ENCODE measurements around the gene DPF3.

Gene DPF3

DNA sequence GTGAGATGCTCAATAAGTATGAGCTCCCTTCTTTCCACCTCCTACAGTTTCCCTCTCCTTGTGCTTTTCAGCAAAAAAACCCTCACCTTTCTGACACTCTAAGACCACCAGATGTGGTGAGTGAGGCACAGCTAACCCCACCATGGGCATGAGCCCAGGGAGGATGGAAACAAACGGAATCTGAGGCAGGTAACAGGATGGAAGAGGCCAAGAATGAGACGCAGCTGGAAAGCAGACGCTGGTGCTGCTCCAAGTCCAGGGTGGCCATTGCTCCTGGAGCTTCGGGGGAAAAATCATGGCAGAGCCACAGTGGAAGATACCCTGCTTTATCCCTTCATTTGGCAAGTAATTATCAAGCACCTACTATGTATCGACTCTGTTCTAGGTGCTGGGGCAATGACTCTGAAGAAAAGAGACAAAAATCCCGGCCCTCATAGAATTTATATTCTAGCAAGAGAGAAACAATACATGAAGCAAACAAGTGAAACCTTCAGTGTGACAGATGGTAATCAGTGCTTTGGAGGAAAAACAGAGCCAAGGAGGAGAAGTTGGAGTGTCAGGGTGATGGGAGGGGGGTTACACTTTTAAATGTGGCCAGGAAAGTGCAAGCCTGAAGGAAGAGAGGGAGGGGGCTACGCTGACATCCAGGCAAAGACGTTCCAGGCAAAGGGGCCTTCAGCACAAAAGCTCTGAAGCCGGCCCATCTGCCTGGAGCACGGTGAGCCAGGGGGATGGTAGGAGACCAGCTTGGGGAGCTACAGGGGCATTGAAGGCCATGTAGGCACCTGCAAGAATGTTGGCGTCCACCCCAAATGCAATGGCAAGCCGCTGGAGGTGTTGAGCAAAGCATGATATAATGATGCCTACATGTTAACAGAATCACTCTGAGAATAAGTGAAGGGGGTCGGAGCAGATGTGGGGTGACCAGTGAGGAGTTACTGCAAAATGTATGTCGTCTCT lies 154.2 kb downstream of the DPF3 start:
- no peak for FAIRE-seq

GRCh38 chr14:72738161-72738611 lies 155.7 kb downstream of the DPF3 start:
- FAIRE-seq = no peak

DNA sequence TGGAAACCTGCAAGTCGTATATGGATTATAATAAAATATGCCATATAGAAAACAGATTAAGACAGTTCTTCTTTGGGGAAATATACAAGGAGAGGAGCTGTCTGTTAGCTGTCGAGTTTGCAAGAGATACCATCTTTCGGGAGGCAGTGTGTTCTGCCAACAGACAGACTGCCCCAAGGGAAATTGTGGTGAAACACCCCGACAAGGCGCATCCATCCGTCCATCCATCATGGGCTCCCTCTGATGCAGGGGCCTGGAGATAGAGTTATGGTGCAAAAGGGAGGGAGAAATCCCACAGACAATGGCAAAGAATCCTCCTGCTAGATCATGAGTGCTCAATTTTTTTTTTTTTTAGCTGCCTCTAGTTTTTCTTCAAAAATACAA lies 156.3 kb downstream of the DPF3 start:
- FAIRE-seq = no peak

DNA sequence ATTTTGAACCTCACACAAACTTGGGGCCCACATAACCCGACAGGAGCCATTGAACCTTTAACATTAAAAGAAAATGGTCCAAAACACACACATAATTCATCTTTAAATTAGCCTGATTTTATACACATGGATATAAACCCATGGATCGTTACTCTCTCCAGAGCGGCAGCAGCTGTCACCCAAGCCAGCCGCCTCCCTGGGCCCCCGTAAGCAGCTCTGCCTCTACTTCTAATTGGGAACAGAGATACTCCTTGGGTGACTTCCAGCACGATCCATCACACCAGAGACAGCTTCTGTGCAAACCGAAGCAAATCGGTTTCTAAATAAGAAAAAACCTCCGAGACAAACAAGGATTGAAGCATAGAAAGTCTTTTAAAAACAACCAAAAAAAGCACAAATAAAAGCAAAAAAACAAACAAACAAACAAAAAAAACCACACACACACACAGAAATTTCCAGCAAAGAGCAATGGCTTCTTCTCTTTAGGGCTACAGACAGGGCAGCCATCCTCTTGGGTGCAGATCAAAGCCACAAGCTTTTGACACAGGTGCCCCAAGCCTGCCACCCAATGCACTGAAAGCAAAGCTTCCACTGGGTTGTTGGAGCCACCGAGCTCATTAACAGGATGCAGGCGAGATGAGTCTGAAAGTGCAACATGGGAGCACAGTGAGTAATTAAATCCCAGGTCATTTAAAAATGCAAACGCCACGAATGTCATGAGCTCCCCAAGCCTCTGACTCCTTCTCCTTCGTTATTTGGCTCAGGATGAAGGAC lies 156.9 kb downstream of the DPF3 start:
- no peak for FAIRE-seq

DNA sequence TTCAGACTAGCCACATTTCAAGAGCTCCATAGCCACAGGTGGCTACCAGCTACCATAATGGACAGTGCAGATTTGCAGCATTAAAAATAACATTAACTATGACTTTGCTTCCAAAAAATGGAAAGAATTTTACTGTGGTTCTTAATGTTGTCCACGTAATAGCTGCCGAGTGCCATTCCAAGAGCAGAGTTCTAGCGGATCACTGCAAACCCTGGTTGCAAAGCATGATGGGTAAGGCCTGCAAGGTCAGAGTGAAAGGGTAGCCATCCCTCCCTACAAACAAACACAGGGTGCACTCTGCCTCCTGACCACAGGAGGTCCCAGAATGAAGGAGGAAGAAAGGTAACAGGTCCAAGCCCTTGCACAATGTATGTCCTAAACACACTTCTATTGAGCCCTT lies 157.6 kb downstream of the DPF3 start:
- no peak for FAIRE-seq

GRCh38 chr14:72732022-72732780 lies 161.7 kb downstream of the DPF3 start:
- no peak for FAIRE-seq

GRCh38 chr14:72731252-72732020 lies 162.5 kb downstream of the DPF3 start:
- FAIRE-seq = no peak

GRCh38 chr14:72730468-72730867 lies 163.4 kb downstream of the DPF3 start:
- FAIRE-seq = peak; percentile 86

DNA sequence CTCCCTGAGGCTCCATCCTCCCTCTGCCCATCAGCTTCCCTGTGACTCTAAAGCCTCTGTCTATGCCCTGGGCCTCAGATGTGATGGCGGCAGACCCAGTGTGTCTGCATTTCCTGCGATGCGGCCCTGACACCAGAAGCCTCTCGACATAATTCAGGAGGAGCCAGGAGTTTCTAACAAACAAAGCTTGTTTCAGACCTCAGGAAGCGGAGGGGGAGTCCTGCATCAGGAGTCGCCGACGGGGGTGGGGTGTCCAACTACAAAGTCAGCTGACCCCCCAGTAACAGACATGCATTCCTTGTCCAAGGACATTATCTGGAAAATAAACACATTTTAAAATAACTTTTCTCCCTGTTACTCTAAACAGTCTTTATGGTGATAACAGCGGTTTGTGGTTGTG lies 167.5 kb downstream of the DPF3 start:
- FAIRE-seq = no peak

DNA sequence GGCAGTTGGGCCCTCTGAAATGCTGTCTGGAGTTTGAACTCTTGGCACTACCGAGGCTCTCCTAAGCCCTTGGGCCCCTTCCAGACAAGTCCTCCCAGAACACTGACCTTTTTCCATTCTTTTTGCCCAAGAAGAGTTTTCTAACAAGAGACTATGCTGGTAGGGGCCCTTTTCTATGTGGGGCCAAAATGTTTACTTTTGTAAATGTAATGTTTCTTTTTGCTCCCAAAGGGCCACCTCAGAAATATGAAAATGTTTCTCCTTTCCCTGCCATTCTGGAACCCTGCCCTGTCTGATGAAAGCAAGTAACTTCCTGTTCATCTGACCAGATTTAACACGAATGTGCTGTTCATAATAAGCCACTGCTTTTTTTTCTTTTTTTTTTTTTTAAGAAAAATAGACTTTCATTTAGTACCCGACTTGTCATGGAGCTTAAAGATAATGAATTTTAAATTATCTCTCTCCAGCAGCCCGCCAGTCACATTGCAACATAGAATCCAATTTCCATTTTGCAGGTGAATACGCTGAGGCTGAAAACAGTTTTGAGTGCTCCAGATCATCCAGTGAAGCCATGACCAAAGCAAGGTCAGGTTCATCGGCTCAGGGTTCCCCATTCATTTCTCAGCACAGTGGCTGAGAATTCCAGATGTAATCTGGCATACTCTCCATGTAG lies 169.9 kb downstream of the DPF3 start:
- no peak for FAIRE-seq

DNA sequence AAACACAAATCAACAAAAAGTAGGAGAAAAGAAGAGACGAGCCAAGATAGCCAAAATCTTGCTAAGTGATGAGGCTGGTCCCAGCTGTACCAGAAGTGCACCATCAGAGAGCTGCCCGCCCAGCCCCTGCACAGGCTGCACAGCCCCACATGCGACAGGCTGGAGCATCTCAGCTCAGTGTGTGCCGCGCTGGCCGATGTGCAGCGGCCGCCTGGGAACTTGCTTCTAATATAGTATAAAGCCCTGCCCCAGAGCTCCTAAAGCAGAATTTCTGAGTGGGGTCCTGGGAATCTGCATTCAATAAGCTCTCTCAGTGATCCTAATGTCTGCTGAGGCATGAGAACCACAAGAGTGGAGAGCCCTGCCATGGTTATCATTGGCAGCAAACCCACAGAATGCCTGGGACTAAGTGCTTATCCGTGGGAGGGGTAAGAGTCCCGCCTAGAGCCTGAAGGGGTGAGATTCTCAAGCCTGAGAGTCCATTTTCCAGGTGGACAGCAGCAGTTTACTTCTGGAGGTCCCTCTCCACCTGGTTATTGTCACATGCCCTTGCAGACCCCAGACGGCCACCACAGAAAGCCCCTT lies 171.6 kb downstream of the DPF3 start:
- no peak for FAIRE-seq

GRCh38 chr14:72721083-72721482 lies 172.8 kb downstream of the DPF3 start:
- no peak for FAIRE-seq

- FAIRE-seq = no peak
These were observed 176.7 kb downstream of the DPF3 start for GRCh38 chr14:72717220-72717619.

DNA sequence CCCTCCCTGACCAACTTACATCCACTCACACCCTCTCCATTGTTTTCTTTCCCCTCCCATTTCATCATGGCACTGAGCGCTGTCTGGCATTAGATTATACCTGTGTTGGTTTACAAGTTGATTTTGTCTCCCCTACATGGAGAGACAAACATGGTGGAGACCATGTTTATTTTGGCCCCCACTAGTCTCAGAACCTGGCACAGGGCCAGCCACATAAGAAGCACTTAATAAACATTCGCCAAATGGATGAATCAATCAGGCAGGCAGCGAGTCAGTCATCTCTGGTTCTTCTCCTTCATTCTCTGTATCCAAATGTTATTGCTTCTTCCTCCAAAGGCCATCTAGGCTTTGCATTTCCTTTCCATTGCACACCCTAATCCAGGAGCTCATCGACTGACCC lies 177.4 kb downstream of the DPF3 start:
- no peak for FAIRE-seq

GRCh38 chr14:72715850-72716228 lies 178.1 kb downstream of the DPF3 start:
- no peak for FAIRE-seq

DNA sequence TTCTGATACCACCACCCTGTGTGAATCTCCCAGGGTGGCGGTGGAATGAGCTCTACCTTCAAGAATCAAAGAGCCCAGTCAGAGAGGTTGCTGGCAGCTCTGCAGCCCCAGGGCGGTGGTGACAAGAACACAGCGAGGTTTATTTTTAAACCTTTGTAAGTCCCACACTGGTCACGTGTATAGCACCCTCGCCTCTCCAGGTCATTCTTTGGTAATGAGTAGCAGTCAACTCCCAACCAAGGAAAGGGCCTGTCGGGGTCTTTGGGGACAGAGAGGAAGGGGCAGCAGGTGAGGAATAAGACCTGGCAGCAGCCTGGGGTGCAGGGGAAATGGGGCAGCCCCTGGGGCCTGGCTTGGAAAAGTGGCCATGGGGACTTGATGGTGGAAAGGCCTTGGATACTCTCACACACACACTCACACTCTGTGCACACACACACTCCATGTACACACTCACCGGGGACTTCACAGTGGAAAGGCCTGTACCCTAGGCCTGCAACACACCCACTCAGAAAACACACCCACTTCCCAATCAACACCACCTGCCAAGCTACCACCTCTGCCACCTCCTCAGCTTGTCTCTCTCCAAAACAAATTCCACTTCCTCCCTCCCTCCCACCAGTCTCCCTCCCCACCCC lies 178.6 kb downstream of the DPF3 start:
- FAIRE-seq = no peak

DNA sequence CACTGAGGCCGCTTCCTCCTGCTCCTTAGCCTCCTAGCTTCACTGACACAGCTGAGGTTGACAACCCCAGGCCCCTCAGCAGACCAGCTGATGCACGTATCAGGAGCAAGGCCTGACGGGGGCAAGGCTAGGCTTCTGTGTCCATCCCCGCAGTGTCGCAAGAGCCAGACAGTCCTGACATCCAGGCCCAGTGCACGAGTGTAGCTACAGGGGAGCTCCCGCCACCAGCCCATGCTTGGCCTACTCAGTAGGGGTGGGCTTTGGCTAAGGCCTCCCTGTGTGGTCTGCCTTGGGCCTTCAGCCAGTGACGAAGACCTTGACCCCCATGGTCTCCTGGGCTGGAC lies 179.1 kb downstream of the DPF3 start:
- no peak for FAIRE-seq

DNA sequence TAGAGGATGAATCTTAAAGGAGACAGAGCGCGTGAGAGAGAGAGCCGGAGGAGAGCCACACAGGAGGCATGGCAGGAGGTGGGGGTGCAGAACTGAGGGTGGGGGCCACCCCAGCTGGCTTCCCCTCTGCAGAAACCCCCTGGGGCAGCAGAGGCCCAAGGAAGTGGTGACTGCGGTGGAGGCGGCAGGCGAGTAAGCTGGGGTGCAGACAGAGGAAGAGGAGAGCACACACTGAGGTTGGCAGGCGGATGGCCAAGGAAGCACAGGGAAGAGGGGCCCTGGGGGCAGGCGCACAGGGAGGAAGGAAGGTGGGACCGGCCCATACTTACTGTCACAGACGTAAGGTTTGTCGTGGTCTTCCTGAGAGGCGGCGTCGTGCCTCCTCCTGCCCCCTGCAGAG lies 179.8 kb downstream of the DPF3 start:
- FAIRE-seq = no peak

- FAIRE-seq = no peak
These were observed 182.0 kb downstream of the DPF3 start for GRCh38 chr14:72711936-72712335.

GRCh38 chr14:72709916-72710611 lies 183.8 kb downstream of the DPF3 start:
- no peak for FAIRE-seq

All from colon (tissue), 2 donors.